Measurements from ENCODE around the gene PLCH1.

PLCH1 gene

GRCh38 chr3:155331078-155331477, 413.8 kb downstream of the PLCH1 start:
- no peaks in the 10 kb centered on the region for H3K36me3 Mint-ChIP-seq
- H3K4me1 Mint-ChIP-seq = no peaks in the 10 kb centered on the region
- no peaks in the 10 kb centered on the region for H3K9me3 Mint-ChIP-seq
- H3K27me3 Mint-ChIP-seq = no peaks in the 10 kb centered on the region
- no peak overlapping the region for H3K4me3 Mint-ChIP-seq
- no peak overlapping the region for H3K27ac Mint-ChIP-seq
- ATAC-seq = no peak

GRCh38 chr3:155330370-155330769, 414.5 kb downstream of the PLCH1 start:
- Mint-ChIP-seq H3K4me3 (no peak overlapping the region), H3K4me1 (no peaks in the 10 kb centered on the region), H3K27me3 (no peaks in the 10 kb centered on the region), H3K36me3 (no peaks in the 10 kb centered on the region), H3K9me3 (no peaks in the 10 kb centered on the region), H3K27ac (no peak overlapping the region)
- no peak for ATAC-seq

- Mint-ChIP-seq H3K4me3 (no peak overlapping the region), H3K9me3 (no peaks in the 10 kb centered on the region)
These were observed 415.3 kb downstream of the PLCH1 start for GRCh38 chr3:155329513-155330048.

DNA sequence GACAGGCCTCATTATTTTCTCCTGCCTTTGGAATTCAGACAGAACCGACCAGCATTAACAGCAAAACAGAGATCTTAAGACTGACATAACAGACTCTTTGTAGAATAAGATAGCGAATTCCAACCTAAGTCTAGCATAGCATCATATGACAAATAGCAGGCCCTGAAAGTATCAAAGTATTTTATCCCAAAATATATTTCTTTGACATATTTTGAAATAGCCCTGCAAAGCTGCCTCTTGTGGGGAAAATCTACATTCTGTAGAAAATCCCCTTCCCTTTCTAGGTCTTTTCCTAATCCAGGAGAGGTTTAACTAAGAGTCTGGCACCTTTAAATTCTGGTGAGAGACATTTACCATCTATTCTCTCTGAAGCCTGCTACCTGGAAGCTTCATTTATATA, 417.0 kb downstream of the PLCH1 start:
- Mint-ChIP-seq H3K27me3 (no peaks in the 10 kb centered on the region), H3K27ac (no peak overlapping the region), H3K4me3 (no peak overlapping the region), H3K36me3 (no peaks in the 10 kb centered on the region), H3K9me3 (no peaks in the 10 kb centered on the region), H3K4me1 (no peaks in the 10 kb centered on the region)
- no peak for ATAC-seq

More at GRCh38 chr3:155329513-155330048, 415.3 kb downstream of the PLCH1 start:
- Mint-ChIP-seq H3K4me1 (no peaks in the 10 kb centered on the region), H3K27me3 (no peaks in the 10 kb centered on the region), H3K27ac (no peak overlapping the region), H3K36me3 (no peaks in the 10 kb centered on the region)
- ATAC-seq = no peak

DNA sequence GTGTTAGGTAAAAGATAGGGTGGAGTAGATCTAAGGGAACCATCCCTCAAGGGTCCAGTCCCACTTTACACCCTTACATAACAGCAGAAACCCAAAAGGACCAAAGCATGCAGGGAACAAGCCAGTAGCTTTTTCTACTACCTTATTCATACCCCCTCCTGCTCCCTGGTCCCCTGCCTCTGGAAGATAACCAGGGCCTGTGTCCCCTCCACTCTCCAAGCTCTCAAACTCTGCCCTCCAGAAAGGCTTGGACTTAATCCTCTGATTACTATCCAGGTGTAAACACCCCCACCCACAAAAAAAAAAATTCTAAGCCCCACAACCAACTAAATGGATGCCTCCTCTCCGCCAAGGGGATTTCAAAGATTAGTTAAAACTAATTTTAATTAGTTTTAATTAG, 417.4 kb downstream of the PLCH1 start:
- H3K36me3 Mint-ChIP-seq = no peaks in the 10 kb centered on the region

GRCh38 chr3:155326901-155327300, 418.0 kb downstream of the PLCH1 start:
- H3K4me3 Mint-ChIP-seq = no peak overlapping the region
- H3K27me3 Mint-ChIP-seq = no peaks in the 10 kb centered on the region
- no peaks in the 10 kb centered on the region for H3K9me3 Mint-ChIP-seq
- H3K36me3 Mint-ChIP-seq = no peaks in the 10 kb centered on the region
- no peak overlapping the region for H3K27ac Mint-ChIP-seq
- ATAC-seq = peak; percentile 13
- no peaks in the 10 kb centered on the region for H3K4me1 Mint-ChIP-seq

More for the DNA sequence above, 417.4 kb downstream of the PLCH1 start:
- H3K27me3 Mint-ChIP-seq = no peaks in the 10 kb centered on the region
- no peak for ATAC-seq
- H3K9me3 Mint-ChIP-seq = no peaks in the 10 kb centered on the region
- H3K27ac Mint-ChIP-seq = no peak overlapping the region
- no peak overlapping the region for H3K4me3 Mint-ChIP-seq
- no peaks in the 10 kb centered on the region for H3K4me1 Mint-ChIP-seq

DNA sequence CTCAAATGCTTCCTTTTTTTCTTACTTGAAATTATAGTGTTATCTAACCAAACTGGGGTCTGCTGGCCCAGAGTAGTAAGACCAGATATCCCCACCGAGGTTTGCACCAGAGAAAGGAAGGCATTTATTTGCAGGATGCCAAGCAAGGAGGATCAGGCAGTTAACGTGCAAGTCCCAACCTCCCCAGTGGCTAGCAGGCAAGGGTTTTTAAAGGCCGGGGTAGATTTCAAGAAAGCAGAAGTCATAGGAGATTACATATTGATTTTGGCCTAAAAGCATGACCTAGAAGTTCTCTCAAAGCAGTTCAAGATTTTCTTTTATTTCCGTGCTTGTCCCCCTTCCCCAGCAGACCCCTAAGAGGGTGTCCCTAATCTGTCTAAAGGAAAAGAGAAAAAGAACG, 418.6 kb downstream of the PLCH1 start:
- Mint-ChIP-seq H3K4me3 (no peak overlapping the region), H3K36me3 (no peaks in the 10 kb centered on the region), H3K27me3 (no peaks in the 10 kb centered on the region), H3K9me3 (no peaks in the 10 kb centered on the region), H3K27ac (no peak overlapping the region), H3K4me1 (no peaks in the 10 kb centered on the region)
- ATAC-seq = no peak
